Measurements from ENCODE around the gene ABI3.
"Not testable (repeated sequence)": the region's sequence is repeated elsewhere in the genome, so short reads cannot be mapped to it uniquely, and the experiment has no call there.

The ABI3 gene, protein sequence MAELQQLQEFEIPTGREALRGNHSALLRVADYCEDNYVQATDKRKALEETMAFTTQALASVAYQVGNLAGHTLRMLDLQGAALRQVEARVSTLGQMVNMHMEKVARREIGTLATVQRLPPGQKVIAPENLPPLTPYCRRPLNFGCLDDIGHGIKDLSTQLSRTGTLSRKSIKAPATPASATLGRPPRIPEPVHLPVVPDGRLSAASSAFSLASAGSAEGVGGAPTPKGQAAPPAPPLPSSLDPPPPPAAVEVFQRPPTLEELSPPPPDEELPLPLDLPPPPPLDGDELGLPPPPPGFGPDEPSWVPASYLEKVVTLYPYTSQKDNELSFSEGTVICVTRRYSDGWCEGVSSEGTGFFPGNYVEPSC

GRCh38 chr17:49210158-49211029, at the start of gene ABI3, which contains the start of gene GNGT2:
TSS of gene ABI3 (plus strand) at chr17:49210707. CDS start at chr17:49210725, 18 bp downstream.
TSS of gene GNGT2 (minus strand) at chr17:49210574. CDS start at chr17:49207422, 3,152 bp downstream.
- DNase-seq: peak; percentile 76

- no peak for DNase-seq
These were observed 47.6 kb upstream of the ABI3 start for GRCh38 chr17:49162866-49163265.

DNA sequence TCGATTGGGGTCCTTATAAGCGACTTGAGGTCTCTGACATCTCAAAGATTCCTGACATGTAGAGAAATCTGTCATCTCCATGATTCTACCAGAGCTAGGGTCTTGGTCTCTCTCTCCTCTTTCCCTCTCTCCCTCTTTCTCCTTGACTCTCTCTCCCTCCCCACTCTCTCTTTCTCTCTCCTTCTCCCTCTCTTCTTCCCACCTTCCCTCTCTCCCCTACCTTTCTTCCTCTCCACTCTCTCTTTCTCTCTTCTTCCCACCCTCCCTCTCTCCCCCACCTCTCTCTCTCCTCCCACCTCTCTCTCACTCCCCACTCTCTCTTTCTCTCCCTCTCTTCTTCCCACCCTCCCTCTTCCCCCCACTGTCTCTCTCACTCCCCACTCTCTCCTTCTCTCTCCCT, 45.4 kb upstream of the ABI3 start:
- DNase-seq: no peak

- DNase-seq: no peak
These were observed 41.8 kb upstream of the ABI3 start for GRCh38 chr17:49168706-49169105.

GRCh38 chr17:49170216-49170615, 40.3 kb upstream of the ABI3 start:
- no peak for DNase-seq

DNA sequence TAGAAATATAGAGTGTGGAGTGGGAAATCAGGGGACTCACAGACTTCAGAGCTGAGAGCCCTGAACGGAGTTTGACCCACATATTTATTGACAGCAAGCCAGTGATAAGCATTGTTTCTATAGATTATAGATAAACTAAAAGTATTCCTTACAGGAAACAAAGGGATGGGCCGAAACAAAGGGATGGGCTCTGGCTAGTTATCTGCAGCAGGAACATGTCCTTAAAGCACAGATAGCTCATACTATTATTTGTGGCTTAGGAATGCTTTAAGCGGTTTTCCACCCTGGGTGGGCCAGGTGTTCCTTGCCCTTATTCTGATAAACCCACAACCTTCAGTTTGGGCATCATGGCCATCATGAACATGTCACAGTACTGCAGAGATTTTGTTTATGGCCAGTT, 39.8 kb upstream of the ABI3 start:
- not testable (repeated sequence) for DNase-seq

DNA sequence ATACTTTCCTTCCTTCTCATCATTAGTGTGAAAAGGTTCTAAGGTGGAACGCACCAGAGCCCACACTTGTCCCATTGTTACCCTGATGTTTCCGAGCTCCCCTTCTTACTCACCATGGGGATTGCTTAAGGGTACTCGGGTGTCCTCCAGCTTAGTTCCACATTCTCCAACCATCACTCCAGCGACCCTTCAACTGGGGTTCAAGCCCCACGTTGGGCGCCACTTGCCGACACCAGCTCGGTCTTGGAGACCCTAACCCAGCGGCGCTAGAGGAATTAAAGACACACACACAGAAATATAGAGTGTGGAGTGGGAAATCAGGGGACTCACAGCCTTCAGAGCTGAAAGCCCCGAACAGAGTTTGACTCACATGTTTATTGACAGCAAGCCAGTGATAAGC, 34.5 kb upstream of the ABI3 start:
- DNase-seq: not testable (repeated sequence)

DNA sequence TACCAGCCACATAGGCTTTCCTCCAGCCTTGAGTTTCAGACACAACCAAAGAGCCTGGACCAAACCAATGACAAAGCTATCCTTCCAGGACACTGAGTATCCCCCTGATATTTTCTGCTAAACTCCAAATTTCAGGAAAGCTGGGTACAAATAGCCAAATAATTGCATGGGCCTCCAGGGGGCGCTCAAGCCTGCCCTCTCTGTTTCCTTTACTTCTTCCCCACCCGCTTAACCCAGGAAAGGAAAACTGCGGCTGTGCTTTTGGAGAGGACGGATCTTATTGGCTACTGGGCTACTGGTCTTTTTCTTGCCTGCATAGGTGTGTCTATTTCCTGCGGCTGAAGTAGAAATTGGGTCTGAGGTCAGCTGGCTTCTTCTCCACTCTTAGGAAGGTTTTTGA, 30.2 kb upstream of the ABI3 start:
- DNase-seq: peak; percentile 67

- DNase-seq: no peak
These were observed 29.4 kb upstream of the ABI3 start for GRCh38 chr17:49180998-49181635.

DNA sequence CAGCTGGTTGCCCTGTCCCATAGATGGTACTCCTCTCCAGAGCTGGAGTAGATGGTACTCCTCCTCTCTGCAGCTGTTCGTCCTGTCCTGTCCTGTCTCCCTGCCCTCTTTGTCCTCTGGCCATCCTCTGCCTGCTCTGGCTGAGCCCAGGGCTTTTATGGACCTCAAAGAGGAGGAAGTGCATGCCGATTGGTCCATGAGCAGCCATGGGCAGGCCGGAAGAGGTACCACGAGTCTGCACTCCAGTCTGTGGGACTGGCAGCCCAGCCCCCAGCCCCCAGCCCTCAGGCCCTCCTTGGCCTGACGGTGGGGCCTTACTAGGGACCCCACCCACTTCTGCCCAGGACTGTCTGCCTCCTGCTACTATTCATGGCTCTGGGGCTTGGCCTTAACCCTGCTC, 27.2 kb upstream of the ABI3 start:
- DNase-seq: no peak

GRCh38 chr17:49183801-49184200, 26.7 kb upstream of the ABI3 start:
- DNase-seq: no peak

- not testable (repeated sequence) for DNase-seq
These were observed 26.0 kb upstream of the ABI3 start for GRCh38 chr17:49184522-49184921.

- not testable (repeated sequence) for DNase-seq
These were observed 25.1 kb upstream of the ABI3 start for GRCh38 chr17:49185381-49185780.

GRCh38 chr17:49187301-49187700, 23.2 kb upstream of the ABI3 start:
- no peak for DNase-seq

DNA sequence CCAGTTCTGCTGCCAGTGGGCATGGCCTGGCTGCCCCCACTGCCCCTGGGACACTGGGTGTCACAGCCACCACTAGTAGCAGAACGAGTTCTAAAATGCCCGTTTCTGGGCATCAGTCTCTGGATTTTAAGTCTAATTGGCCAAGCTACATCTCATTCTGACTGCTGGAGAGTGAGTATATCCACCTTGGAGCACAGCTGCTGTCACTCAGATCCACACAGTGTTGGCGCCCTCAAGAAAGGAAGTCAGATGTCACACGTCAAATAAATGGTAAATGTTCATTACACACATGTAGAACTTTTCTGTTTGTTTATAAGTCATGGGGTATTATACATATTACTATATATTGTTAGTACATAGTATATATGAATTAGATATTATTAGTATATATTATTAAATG, 19.6 kb upstream of the ABI3 start:
- DNase-seq: no peak

DNA sequence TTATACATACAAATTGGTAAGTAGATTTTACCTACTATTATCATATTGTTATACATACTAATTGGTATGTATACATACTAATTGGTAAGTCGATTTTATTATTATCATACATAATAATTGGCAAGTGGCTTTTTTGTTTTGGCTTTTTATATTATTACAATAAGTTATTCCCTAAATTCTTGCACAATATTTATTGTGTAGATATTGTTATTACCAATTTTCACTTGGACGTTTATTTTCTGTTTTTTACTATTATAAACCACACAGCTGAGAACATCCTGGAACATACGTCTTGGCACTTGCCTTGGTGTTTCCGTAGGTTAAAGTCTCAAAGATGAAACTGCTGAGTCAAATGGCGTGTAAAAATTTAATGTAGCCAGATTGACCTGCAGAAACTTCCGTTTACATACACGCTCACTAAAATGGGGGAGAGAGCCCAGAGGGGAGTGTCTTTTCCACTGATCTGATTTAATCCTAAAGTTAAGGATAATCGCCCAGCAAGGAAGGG, 19.0 kb upstream of the ABI3 start:
- no peak for DNase-seq

DNA sequence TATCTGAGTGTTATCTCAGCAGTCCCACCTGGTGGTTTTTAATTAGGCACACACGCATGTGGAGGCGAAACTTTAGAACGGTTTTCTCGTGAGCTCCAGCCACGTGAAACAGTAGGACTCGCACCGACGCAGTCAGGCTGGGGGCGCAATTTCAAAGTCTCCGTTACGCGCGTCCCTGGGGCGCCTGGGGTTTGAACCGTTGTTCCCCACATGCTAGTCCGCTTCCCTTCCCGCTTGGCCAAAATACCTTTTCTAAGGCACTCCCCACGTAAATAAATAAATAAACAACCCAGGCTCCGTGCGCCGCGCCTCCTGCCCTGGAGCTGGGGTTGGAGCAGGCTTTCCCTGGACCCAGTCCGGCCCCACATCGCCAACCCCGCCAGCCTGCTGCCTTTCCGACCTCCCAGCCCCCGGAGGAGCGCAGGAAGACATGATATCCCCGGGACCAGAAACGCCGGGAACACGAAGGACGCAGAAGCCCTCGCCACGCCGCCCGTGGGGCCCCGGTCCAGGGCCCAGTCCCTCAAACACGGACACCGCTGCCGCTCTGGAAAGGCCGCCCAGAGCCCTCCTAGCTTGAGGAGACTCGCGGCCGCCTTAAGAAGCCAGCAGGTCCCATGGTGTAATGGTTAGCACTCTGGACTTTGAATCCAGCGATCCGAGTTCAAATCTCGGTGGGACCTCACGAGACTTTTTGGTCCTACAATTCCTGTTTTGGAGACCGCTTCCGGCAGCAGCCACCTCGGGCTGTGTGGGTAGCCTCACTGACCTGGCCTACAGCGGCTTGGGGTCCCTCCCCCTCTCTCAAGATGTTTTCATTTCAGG, 18.4 kb upstream of the ABI3 start:
- peak; percentile 90 for DNase-seq

DNA sequence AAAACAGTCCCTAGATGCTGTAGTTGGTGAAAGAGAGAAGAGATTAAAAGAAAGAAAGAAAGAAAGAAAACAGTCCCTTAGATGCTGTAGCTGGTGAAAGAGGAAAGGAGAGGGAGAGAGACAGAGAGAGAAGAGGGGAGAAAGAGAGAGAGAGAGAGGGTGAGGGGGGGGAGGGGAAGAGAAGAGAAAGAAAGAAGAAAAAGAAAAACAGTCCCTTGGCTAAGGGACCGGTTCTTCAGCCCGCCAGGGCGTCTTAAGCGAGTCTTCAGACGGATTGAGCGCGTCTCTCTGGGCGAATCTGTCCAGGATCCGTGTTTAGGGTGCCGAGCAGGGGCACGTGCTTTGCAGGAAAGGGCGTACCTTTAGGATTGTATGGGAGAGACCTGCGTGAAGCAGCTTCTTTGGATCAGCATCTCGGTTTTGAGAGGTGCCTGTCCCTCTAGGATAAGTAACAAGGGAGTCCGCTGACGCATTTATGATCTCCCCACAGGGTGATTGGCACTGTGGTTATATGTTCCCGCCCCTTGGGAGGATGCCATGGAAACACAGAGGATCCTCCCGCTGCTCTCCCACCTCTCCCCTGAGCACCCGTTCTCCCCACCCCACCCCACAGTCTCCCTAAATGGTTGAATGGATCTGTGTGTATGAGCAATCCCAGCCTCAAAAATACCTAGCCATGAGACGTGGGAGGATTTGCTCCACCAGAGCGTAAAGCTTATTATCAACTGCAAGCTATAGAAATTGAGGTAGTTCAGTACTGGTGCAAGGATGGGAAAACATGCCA, 16.8 kb upstream of the ABI3 start:
- DNase-seq: no peak

GRCh38 chr17:49194297-49194607, 16.3 kb upstream of the ABI3 start:
- DNase-seq: no peak

- DNase-seq: no peak
These were observed 14.8 kb upstream of the ABI3 start for GRCh38 chr17:49195751-49196150.

DNA sequence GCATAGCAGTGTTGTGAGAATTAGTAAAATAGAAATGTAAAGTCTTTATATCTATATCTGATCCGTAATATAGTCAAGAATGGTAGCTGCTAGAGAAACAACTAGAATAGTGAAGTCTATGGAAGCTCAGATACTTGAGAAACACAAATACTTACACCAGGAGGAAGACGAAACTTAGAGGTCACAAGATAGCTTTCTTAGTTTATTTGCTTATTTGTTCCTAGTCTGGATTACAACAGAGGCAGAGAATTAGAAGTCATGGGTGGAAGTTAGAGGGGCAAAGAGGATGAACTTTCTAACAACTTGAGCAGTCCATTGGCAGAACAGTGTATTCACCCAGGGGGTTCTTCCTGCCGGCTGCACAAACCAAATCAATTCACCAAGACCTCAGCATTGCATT, 14.0 kb upstream of the ABI3 start:
- no peak for DNase-seq
